HG03378 (cell line): ENCODE results near the gene ADGRB3.
"Not testable (repeated sequence)": the region's sequence is repeated elsewhere in the genome, so short reads cannot be mapped to it uniquely, and the experiment has no call there.

Experiments used
- ATAC-seq: cut with Tn5 transposase; IDR thresholded peaks from one replicate; pipeline ENCODE4 v1.9.1; 2021; ENCODE audit warnings: mild to moderate bottlenecking, moderate library complexity; ENCODE audit not compliant: unreplicated experiment

ADGRB3 gene

GRCh38 chr6:69100772-69101171 is 465.7 kb downstream of the ADGRB3 start:
- ATAC-seq = no peak

- no peak for ATAC-seq
Measured at GRCh38 chr6:69102416-69102815, 467.3 kb downstream of the ADGRB3 start.

GRCh38 chr6:69105288-69105687 is 470.2 kb downstream of the ADGRB3 start:
- ATAC-seq = no peak

GRCh38 chr6:69106511-69106910 is 471.4 kb downstream of the ADGRB3 start:
- ATAC-seq = no peak

GRCh38 chr6:69111301-69111700 is 476.2 kb downstream of the ADGRB3 start:
- ATAC-seq = no peak

- ATAC-seq = no peak
Measured at GRCh38 chr6:69116658-69117057, 481.6 kb downstream of the ADGRB3 start.

- not testable (repeated sequence) for ATAC-seq
Measured at GRCh38 chr6:69121461-69122406, 486.7 kb downstream of the ADGRB3 start.

GRCh38 chr6:69122407-69122773 is 487.3 kb downstream of the ADGRB3 start:
- no peak for ATAC-seq

- no peak for ATAC-seq
Measured at GRCh38 chr6:69128411-69128810, 493.3 kb downstream of the ADGRB3 start.

GRCh38 chr6:69129046-69129445 is 494.0 kb downstream of the ADGRB3 start:
- no peak for ATAC-seq

- ATAC-seq = no peak
Measured at GRCh38 chr6:69135927-69136326, 500.8 kb downstream of the ADGRB3 start.

GRCh38 chr6:69138148-69138547 is 503.1 kb downstream of the ADGRB3 start:
- no peak for ATAC-seq

GRCh38 chr6:69138893-69139494 is 503.9 kb downstream of the ADGRB3 start:
- no peak for ATAC-seq

GRCh38 chr6:69145062-69145461 is 510.0 kb downstream of the ADGRB3 start:
- ATAC-seq = no peak

GRCh38 chr6:69146385-69146784 is 511.3 kb downstream of the ADGRB3 start:
- no peak for ATAC-seq

- no peak for ATAC-seq
Measured at GRCh38 chr6:69155467-69155866, 520.4 kb downstream of the ADGRB3 start.

- ATAC-seq = no peak
Measured at GRCh38 chr6:69162811-69163210, 527.7 kb downstream of the ADGRB3 start.

- no peak for ATAC-seq
Measured at GRCh38 chr6:69164564-69165229, 529.6 kb downstream of the ADGRB3 start.

GRCh38 chr6:69179681-69180080 is 544.6 kb downstream of the ADGRB3 start:
- peak; percentile 54 for ATAC-seq

- ATAC-seq = no peak
Measured at GRCh38 chr6:69180361-69181067, 545.4 kb downstream of the ADGRB3 start.

GRCh38 chr6:69181964-69182363 is 546.9 kb downstream of the ADGRB3 start:
- no peak for ATAC-seq
